Stimulated activated CD4-positive, alpha-beta T cell treated with anti-CD3 and anti-CD28 coated beads, Interleukin-12 subunit alpha, Interleukin-12 subunit beta, amount 100 ng/mL, for 24 hours (primary cell): ENCODE measurements around the gene SH3PXD2B.
"Not testable (repeated sequence)": the region's sequence is repeated elsewhere in the genome, so short reads cannot be mapped to it uniquely, and the experiment has no call there.

Experiments
- DNase-seq, 2 experiments: peaks; one replicate each; pipeline ENCODE4 v3.0.0-alpha.2; 2020; ENCODE audit warnings: low read depth in 2 of 2

The SH3PXD2B gene

DNA sequence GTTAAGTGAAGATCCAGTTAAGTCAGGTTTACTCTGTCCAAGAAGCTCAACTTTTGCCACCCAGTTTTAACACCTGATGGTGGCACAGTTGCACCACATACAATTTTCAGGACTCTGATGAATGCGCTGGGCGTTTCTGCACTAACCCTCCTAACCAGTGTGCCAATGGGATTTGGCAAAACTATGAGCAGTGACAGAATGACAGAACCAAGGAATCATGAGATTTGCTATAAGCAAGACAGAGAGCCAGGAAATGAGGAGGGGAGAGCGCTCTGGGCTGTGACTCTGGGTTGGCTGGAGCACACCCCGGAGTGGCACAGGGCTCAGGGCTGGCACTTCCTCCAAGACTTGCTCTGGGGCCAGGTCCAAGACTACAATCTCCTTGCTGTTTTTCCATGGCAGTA lies 84.1 kb downstream of the SH3PXD2B start:
- no peak for DNase-seq

- not testable (repeated sequence) for DNase-seq
Observed at GRCh38 chr5:172368699-172369098, 85.6 kb downstream of the SH3PXD2B start.

DNA sequence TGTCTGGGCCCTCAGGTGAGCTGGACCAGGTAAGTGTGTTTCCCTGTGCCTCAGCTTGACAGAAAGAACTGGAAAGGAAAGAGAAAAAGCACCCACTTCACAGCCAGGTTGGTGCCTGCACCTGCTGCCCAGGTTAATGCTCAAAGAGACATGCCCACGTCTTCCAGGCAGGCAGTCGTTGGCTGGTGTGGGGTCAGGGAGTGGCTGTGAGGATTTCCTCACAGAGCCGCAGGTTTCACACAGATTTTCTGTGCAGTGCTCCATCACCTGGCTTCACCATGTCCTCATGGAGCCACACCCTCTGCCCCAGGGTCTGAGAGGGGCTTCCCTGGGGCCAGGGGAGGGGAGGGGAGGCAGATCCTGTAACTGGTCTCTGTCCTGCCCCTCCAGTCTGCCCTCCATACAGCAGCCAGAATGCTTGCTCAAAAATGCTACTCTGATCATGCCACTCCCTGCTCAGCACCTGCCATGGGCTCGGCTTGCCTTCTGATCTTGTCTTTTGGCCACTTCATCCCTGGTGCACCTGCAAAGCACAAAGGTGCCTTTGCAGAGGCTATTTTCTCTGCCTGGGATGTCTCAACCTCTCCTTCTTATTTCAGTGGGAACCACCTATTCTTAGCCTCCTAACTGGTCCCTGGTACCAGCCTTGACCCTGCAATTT lies 88.2 kb downstream of the SH3PXD2B start:
- DNase-seq = no peak

GRCh38 chr5:172364773-172365172 lies 89.6 kb downstream of the SH3PXD2B start:
- DNase-seq = no peak

GRCh38 chr5:172362755-172363154 lies 91.6 kb downstream of the SH3PXD2B start:
- DNase-seq = no peak

DNA sequence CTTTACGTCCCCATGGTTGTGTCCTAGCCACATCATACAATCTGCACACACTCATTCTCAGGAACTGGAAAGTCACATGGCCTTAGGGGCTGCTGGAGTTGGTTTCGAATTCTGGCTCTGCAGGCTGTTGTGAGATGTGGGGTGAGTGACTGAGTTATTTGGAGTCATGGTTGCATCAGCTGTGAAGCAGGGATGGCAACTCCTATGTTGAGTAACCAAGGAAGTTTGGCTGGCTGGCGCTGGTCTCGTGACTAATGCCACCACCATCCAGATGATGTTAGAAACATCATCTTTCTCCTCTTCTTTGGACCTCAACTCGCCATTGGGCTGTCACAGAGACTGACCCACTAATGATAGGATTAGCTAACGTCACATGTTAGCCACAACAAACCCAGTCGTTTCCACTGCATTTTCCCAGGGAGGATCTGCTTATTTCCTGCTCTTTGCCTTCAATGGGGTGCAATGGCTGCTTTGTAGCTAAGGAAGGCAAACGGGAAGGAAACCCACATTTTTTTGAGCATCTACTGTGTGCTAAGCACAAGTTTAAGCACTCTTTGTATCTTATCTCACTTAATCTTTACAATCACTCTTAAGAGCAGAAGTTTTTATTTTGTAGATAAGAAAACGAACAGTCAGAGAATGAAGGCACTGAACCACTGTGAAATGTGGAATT lies 92.6 kb downstream of the SH3PXD2B start:
- DNase-seq = no peak

DNA sequence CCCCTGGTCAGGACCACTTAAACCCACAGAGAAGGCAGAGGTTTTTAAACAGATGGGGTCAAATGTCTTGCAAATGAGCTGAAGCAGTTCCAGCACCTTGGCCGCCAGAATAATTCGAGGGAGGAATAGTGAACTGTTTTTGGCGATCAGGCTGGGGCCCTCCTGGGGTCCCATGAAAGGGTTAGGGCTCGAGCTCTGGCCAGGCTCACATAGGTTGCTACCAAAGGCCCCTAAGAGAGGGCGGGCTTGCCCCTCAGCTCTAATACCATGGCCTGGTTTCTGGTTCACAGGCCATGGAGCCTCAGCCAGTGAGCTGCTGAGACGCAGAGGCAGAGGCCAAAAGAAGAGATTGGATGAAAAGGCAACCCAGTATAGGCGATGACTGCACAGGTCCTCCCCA lies 96.0 kb downstream of the SH3PXD2B start:
- no peak for DNase-seq

- DNase-seq = no peak
Observed at GRCh38 chr5:172356527-172356926, 97.8 kb downstream of the SH3PXD2B start.

GRCh38 chr5:172356047-172356446 lies 98.3 kb downstream of the SH3PXD2B start:
- no peak for DNase-seq

DNA sequence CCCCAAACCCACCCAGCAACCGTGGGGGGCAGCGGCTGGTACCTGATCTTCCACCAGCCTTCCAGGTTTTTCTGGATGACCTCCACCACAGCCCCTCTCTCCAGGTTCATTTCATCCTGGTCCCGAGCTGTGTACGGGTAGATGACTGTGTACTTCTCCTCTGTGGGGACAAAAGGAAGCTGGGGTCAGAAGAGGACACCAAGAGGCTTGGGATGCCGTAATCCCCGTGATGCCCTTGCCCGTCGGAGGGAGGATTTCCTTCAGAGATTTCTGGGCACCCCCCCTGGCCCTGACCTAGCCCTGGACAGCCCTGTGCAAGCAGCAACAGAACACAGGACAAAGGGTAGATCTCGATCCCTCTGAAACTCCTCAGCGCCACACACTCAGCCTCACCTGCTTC lies 100.5 kb downstream of the SH3PXD2B start:
- DNase-seq = no peak

DNA sequence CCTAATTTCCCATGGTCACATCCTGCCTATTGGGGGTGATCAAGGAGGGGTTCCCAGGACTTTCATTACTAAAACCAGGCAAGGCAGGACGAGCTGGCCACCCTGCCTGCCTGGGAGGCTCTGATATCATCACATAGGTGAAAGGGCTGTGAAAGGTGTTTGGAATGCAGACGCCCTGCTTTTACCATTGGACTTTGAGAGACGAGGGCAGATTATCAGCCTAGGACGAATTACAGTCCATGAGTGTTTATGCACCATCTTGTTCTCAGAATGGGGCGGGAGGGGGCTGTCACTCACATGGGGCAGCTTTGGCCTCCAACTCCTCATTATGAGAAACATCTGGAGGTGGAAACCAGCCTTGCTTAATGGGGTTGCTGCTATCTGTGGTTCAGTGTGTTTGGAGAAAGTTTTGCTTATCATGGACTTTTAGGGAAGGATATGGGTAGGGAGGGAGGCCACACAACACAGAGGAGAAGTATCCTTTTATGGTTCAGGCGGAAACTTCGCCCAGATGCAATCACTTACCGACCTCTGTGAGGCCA lies 101.0 kb downstream of the SH3PXD2B start:
- DNase-seq = no peak

DNA sequence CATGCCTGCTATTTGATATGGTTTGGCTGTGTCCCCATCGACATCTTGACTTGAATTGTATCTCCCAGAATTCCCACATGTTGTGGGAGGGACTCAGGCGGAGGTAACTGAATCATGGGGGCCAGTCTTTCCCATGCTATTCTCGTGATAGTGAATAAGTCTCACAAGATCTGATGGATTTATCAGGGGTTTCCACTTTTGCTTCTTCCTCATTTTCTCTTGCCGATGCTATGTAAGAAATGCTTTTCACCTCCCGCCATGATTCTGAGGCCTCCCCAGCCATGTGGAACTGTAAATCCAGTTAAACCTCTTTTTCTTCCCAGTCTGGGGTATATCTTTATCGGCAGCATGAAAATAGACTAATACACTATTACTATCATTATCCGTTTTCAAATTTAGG lies 101.8 kb downstream of the SH3PXD2B start:
- DNase-seq = not testable (repeated sequence)

DNA sequence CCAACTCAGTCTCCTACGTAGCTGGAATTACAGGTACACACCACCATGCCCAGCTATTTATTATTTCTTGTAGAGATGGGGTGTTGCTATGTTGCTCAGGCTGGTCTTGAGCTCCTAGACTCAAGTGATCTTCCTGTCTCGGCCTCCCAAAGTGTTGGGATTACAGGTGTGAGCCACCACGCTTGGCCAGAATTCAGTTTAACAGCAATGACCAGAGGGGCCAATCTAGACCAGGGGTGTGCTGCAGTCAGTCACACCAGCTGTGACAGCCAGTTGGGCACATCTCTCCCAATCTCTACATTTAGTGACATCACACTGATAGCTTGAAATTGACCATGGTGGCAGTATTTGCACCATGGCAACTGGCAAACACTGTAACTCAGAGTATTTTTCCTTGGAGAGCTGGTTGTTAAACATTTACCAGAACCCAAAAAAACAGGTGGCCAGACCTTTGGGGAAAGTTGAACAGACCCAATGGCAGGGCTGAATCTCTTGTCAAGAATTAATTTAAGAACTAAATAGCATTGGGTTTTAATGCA lies 103.0 kb downstream of the SH3PXD2B start:
- no peak for DNase-seq

GRCh38 chr5:172350212-172351181 lies 103.8 kb downstream of the SH3PXD2B start:
- no peak for DNase-seq

GRCh38 chr5:172348733-172349132 lies 105.6 kb downstream of the SH3PXD2B start:
- not testable (repeated sequence) for DNase-seq

GRCh38 chr5:172348084-172348483 lies 106.2 kb downstream of the SH3PXD2B start:
- no peak for DNase-seq

- no peak for DNase-seq
Observed at GRCh38 chr5:172347496-172348052, 106.8 kb downstream of the SH3PXD2B start.

- no peak for DNase-seq
Observed at GRCh38 chr5:172345881-172346280, 108.4 kb downstream of the SH3PXD2B start.

DNA sequence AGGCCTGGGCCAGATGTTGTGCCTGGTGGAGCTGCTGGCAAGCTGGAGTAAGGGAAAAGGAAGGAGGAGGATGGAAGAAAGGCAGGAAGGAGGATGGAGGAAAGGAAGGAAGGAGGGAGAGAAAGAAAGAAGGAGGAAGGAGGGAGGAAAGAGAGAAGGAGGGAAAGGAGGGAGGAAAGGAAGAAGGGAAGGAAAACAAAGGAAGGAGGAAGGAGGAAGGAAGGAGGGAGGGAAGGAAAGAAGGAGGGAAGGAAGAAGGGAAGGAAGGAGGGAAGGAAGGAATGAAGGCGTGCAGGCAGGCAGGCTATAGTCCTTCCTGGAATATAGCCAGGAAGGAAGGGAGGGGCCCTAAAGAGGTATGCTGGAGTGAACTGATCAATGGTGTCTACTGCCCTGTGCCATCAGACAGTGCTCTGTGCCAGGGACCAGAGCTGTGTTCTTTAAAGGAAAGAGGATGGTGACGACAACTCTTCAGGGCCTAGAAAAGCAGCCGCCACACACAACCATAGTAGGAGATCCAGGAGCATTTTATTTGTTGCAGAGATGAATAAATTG lies 109.4 kb downstream of the SH3PXD2B start:
- no peak for DNase-seq

GRCh38 chr5:172343741-172344140 lies 110.6 kb downstream of the SH3PXD2B start:
- no peak for DNase-seq

GRCh38 chr5:172342918-172343317 lies 111.4 kb downstream of the SH3PXD2B start:
- no peak for DNase-seq
